H1 (cell line): Measurements from ENCODE around the gene HDAC10. TPM values are rescaled to one million over a fixed set of nuclear protein-coding genes. Genes with fewer than 3 reads are reported as not detected.

Experiments
- TAF1 ChIP-seq: IDR thresholded peaks from 2 replicates; pipeline ENCODE4 v1.6.1; 2011; ENCODE audit warnings: mild to moderate bottlenecking, low read depth, low read length
- polyA plus RNA-seq, 7 experiments: library from polyadenylated mRNA; depleted of rRNA in 3 of 7; stranded (reverse) in 5 of 7; unstranded in 2 of 7; fragments of >200 nt in 5 of 7; fragments of 200-250 nt in 2 of 7; gene quantifications; 1 replicate in 5 of 7; 2 replicates in 1 of 7; 4 replicates in 1 of 7; pipeline versions ENCODE4 v1.2.1 to v1.2.3, GENCODE V29; 2011 to 2013; ENCODE audit warnings: missing spikeins in 2 of 7, mixed read lengths in 2 of 7
- total RNA-seq: library from RNA; stranded (reverse); fragmentation: NEBNext Ultra II Directional; extraction: Animal tissue kit (Norgen Biotek cat#: 25700); gene quantifications from 2 replicates; pipeline ENCODE4 v1.2.1, GENCODE V29; 2021

The HDAC10 gene
- total and polyA plus RNA-seq, 2 of the 8 experiments (the other 6 are each of a cell fraction or from before 2014, with no cell fraction given) = 11.2 to 26.4 TPM

DNA sequence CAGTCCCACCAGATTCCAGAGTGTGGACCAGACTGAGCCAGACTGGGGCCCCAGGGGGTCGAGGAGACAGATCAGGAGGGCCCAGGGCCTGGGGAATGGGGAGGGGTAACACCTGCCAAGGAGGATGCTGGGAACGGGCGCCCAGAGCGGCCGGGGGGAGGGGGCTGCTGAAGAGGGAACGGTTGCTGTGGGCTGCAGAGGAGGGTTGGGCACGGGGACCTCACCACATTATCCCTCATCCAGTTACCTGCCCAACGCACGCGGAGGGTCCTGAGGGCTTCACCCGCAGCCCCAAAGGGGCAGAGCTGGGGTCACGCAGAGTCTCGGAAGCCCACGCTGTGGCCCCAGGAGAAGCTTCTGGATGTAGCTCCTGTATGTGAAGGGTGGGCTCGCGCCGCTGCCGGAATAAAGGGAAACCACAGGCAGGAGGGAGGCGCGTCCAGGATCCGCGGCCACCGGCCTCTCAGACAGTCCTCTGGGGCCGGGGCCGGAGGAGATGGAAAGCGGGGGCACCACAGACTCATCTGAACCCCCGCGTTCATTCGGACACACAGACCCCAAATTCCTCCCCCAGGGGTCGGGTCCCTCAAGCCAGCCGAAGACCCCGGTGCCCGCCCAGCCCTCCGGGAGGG lies 51.1 kb downstream of the HDAC10 start (continued):
- TF ChIP-seq TAF1 = no peak
